Measurements from ENCODE around the gene AMN.

Gene AMN

GRCh38 chr14:102935756-102936155 is 13.3 kb downstream of the AMN start:
- 95 to 96% methylated on average over 3 to 4 of the region's 4 CpGs for WGBS, 2 experiments
- Histone ChIP-seq H3K27me3 (ENCODE audit: control insufficient read depth, insufficient read depth, low read length, poor library complexity, severe bottlenecking) (peaks cover 13% of the 10 kb centered on the region), H3K27ac (ENCODE audit: insufficient read depth, low read depth, low read length, poor library complexity, severe bottlenecking) (no peak overlapping the region), H3K9me3 (ENCODE audit: control insufficient read depth, low read length) (no peaks in the 10 kb centered on the region), H3K4me1 (ENCODE audit: control insufficient read depth, insufficient read depth, low read length) (no peaks in the 10 kb centered on the region), H3K36me3 (ENCODE audit: control insufficient read depth, insufficient read depth, low read length) (peaks cover 21% of the 10 kb centered on the region), H3K4me3 (ENCODE audit: insufficient read depth, low read depth, low read length) (no peak overlapping the region)

- Histone ChIP-seq H3K9me3 (ENCODE audit: control insufficient read depth, low read length) (no peaks in the 10 kb centered on the region), H3K27ac (ENCODE audit: insufficient read depth, low read depth, low read length, poor library complexity, severe bottlenecking) (no peak overlapping the region), H3K27me3 (ENCODE audit: control insufficient read depth, insufficient read depth, low read length, poor library complexity, severe bottlenecking) (no peaks in the 10 kb centered on the region), H3K4me3 (ENCODE audit: insufficient read depth, low read depth, low read length) (no peak overlapping the region), H3K36me3 (ENCODE audit: control insufficient read depth, insufficient read depth, low read length) (peaks cover 24% of the 10 kb centered on the region), H3K4me1 (ENCODE audit: control insufficient read depth, insufficient read depth, low read length) (no peaks in the 10 kb centered on the region)
- WGBS, 2 experiments: 92 to 96% methylated on average over 22 of the region's 22 CpGs
These were observed 15.1 kb downstream of the AMN start for GRCh38 chr14:102937331-102938175.

GRCh38 chr14:102938191-102938590 is 15.7 kb downstream of the AMN start:
- H3K36me3 ChIP-seq (ENCODE audit: control insufficient read depth, insufficient read depth, low read length): peaks cover 24% of the 10 kb centered on the region
- H3K9me3 ChIP-seq (ENCODE audit: control insufficient read depth, low read length): no peaks in the 10 kb centered on the region
- no peaks in the 10 kb centered on the region for H3K4me1 ChIP-seq (ENCODE audit: control insufficient read depth, insufficient read depth, low read length)
- H3K27me3 ChIP-seq (ENCODE audit: control insufficient read depth, insufficient read depth, low read length, poor library complexity, severe bottlenecking): no peaks in the 10 kb centered on the region
- WGBS, 2 experiments: 95% methylated on average over 12 of the region's 12 CpGs
- H3K27ac ChIP-seq (ENCODE audit: insufficient read depth, low read depth, low read length, poor library complexity, severe bottlenecking): no peak overlapping the region
- H3K4me3 ChIP-seq (ENCODE audit: insufficient read depth, low read depth, low read length): no peak overlapping the region

GRCh38 chr14:102939329-102939728 is 16.9 kb downstream of the AMN start:
- Histone ChIP-seq H3K27ac (ENCODE audit: insufficient read depth, low read depth, low read length, poor library complexity, severe bottlenecking) (no peak overlapping the region), H3K27me3 (ENCODE audit: control insufficient read depth, insufficient read depth, low read length, poor library complexity, severe bottlenecking) (no peaks in the 10 kb centered on the region), H3K9me3 (ENCODE audit: control insufficient read depth, low read length) (no peaks in the 10 kb centered on the region), H3K36me3 (ENCODE audit: control insufficient read depth, insufficient read depth, low read length) (peaks cover 28% of the 10 kb centered on the region), H3K4me3 (ENCODE audit: insufficient read depth, low read depth, low read length) (no peak overlapping the region), H3K4me1 (ENCODE audit: control insufficient read depth, insufficient read depth, low read length) (no peaks in the 10 kb centered on the region)
- WGBS, 2 experiments: 95 to 97% methylated on average over 18 of the region's 18 CpGs

- Histone ChIP-seq H3K4me3 (ENCODE audit: insufficient read depth, low read depth, low read length) (no peak overlapping the region), H3K27ac (ENCODE audit: insufficient read depth, low read depth, low read length, poor library complexity, severe bottlenecking) (no peak overlapping the region), H3K9me3 (ENCODE audit: control insufficient read depth, low read length) (no peaks in the 10 kb centered on the region), H3K27me3 (ENCODE audit: control insufficient read depth, insufficient read depth, low read length, poor library complexity, severe bottlenecking) (no peaks in the 10 kb centered on the region), H3K36me3 (ENCODE audit: control insufficient read depth, insufficient read depth, low read length) (peaks cover 32% of the 10 kb centered on the region), H3K4me1 (ENCODE audit: control insufficient read depth, insufficient read depth, low read length) (no peaks in the 10 kb centered on the region)
- 96 to 97% methylated on average over 43 of the region's 43 CpGs for WGBS, 2 experiments
These were observed 17.5 kb downstream of the AMN start for GRCh38 chr14:102939820-102940561.

- no peaks in the 10 kb centered on the region for H3K27me3 ChIP-seq (ENCODE audit: control insufficient read depth, insufficient read depth, low read length, poor library complexity, severe bottlenecking)
- WGBS, 2 experiments: 94 to 96% methylated on average over 19 of the region's 19 CpGs
- no peak overlapping the region for H3K27ac ChIP-seq (ENCODE audit: insufficient read depth, low read depth, low read length, poor library complexity, severe bottlenecking)
- no peaks in the 10 kb centered on the region for H3K9me3 ChIP-seq (ENCODE audit: control insufficient read depth, low read length)
- H3K4me3 ChIP-seq (ENCODE audit: insufficient read depth, low read depth, low read length): no peak overlapping the region
- H3K36me3 ChIP-seq (ENCODE audit: control insufficient read depth, insufficient read depth, low read length): peaks cover 34% of the 10 kb centered on the region
- no peaks in the 10 kb centered on the region for H3K4me1 ChIP-seq (ENCODE audit: control insufficient read depth, insufficient read depth, low read length)
These were observed 18.4 kb downstream of the AMN start for GRCh38 chr14:102940729-102941362.

- Histone ChIP-seq H3K36me3 (ENCODE audit: control insufficient read depth, insufficient read depth, low read length) (peaks cover 37% of the 10 kb centered on the region), H3K27me3 (ENCODE audit: control insufficient read depth, insufficient read depth, low read length, poor library complexity, severe bottlenecking) (no peaks in the 10 kb centered on the region), H3K4me1 (ENCODE audit: control insufficient read depth, insufficient read depth, low read length) (no peaks in the 10 kb centered on the region), H3K27ac (ENCODE audit: insufficient read depth, low read depth, low read length, poor library complexity, severe bottlenecking) (no peak overlapping the region), H3K4me3 (ENCODE audit: insufficient read depth, low read depth, low read length) (no peak overlapping the region), H3K9me3 (ENCODE audit: control insufficient read depth, low read length) (no peaks in the 10 kb centered on the region)
- 94 to 96% methylated on average over 10 of the region's 10 CpGs for WGBS, 2 experiments
These were observed 19.1 kb downstream of the AMN start for GRCh38 chr14:102941419-102942011.

- peaks cover 39% of the 10 kb centered on the region for H3K36me3 ChIP-seq (ENCODE audit: control insufficient read depth, insufficient read depth, low read length)
These were observed 19.6 kb downstream of the AMN start for GRCh38 chr14:102942069-102942468.

GRCh38 chr14:102943454-102943853 is 21.0 kb downstream of the AMN start:
- 95 to 96% methylated on average over 16 of the region's 16 CpGs for WGBS, 2 experiments

More at GRCh38 chr14:102942069-102942468, 19.6 kb downstream of the AMN start:
- Histone ChIP-seq H3K4me1 (ENCODE audit: control insufficient read depth, insufficient read depth, low read length) (no peaks in the 10 kb centered on the region), H3K4me3 (ENCODE audit: insufficient read depth, low read depth, low read length) (no peak overlapping the region), H3K27me3 (ENCODE audit: control insufficient read depth, insufficient read depth, low read length, poor library complexity, severe bottlenecking) (no peaks in the 10 kb centered on the region), H3K27ac (ENCODE audit: insufficient read depth, low read depth, low read length, poor library complexity, severe bottlenecking) (no peak overlapping the region), H3K9me3 (ENCODE audit: control insufficient read depth, low read length) (no peaks in the 10 kb centered on the region)
- 97 to 98% methylated on average over 13 of the region's 13 CpGs for WGBS, 2 experiments

GRCh38 chr14:102943979-102944378 is 21.5 kb downstream of the AMN start:
- peaks cover 37% of the 10 kb centered on the region for H3K36me3 ChIP-seq (ENCODE audit: control insufficient read depth, insufficient read depth, low read length)
- H3K27me3 ChIP-seq (ENCODE audit: control insufficient read depth, insufficient read depth, low read length, poor library complexity, severe bottlenecking): no peaks in the 10 kb centered on the region
- WGBS, 2 experiments: 96% methylated on average over 15 of the region's 15 CpGs

More at GRCh38 chr14:102943454-102943853, 21.0 kb downstream of the AMN start:
- Histone ChIP-seq H3K9me3 (ENCODE audit: control insufficient read depth, low read length) (no peaks in the 10 kb centered on the region), H3K4me3 (ENCODE audit: insufficient read depth, low read depth, low read length) (no peak overlapping the region), H3K36me3 (ENCODE audit: control insufficient read depth, insufficient read depth, low read length) (peaks cover 36% of the 10 kb centered on the region), H3K4me1 (ENCODE audit: control insufficient read depth, insufficient read depth, low read length) (no peaks in the 10 kb centered on the region), H3K27me3 (ENCODE audit: control insufficient read depth, insufficient read depth, low read length, poor library complexity, severe bottlenecking) (no peaks in the 10 kb centered on the region), H3K27ac (ENCODE audit: insufficient read depth, low read depth, low read length, poor library complexity, severe bottlenecking) (no peak overlapping the region)

More at GRCh38 chr14:102943979-102944378, 21.5 kb downstream of the AMN start:
- Histone ChIP-seq H3K4me1 (ENCODE audit: control insufficient read depth, insufficient read depth, low read length) (no peaks in the 10 kb centered on the region), H3K4me3 (ENCODE audit: insufficient read depth, low read depth, low read length) (no peak overlapping the region), H3K27ac (ENCODE audit: insufficient read depth, low read depth, low read length, poor library complexity, severe bottlenecking) (no peak overlapping the region), H3K9me3 (ENCODE audit: control insufficient read depth, low read length) (no peaks in the 10 kb centered on the region)
